Esophagus squamous epithelium (tissue), 5 donors: ENCODE results near the gene GRAMD4. TPM values are rescaled to one million over a fixed set of nuclear protein-coding genes. Genes with fewer than 3 reads are reported as not detected.

ENCODE experiments used
- DNase-seq: peaks from one replicate; lab custom pipeline; 2025; lab: John Stamatoyannopoulos, UW
- H3K27ac ChIP-seq, 4 donors: fragments of 200-600 bp; sonication (generic); one replicate each; pipeline ENCODE4 v1.5.1; 2016 to 2019; ENCODE audit warnings: mild to moderate bottlenecking in 1 of 4
- H3K27me3 ChIP-seq, 4 donors: fragments of 200-600 bp; sonication (generic); 1 replicate in 3 of 4; 2 replicates in 1 of 4; pipeline versions ENCODE4 v1.5.1 to v1.6.0; 2017 to 2021; ENCODE audit warnings: antibody characterized with exemption in 1 of 4
- H3K36me3 ChIP-seq, 3 donors: fragments of 200-600 bp; sonication (generic); one replicate each; pipeline ENCODE4 v1.5.1; 2016 to 2019
- H3K4me1 ChIP-seq, 3 donors: fragments of 200-600 bp; sonication (generic); one replicate each; pipeline ENCODE4 v1.5.1; 2017 to 2019
- H3K4me3 ChIP-seq, 4 donors: fragments of 200-600 bp; sonication (generic); 1 replicate in 3 of 4; 2 replicates in 1 of 4; pipeline ENCODE4 v1.5.1; 2016 to 2019; ENCODE audit warnings: mild to moderate bottlenecking in 2 of 4, moderate library complexity in 1 of 4
- H3K9me3 ChIP-seq, 3 donors: fragments of 200-600 bp; sonication (generic); one replicate each; pipeline ENCODE4 v1.5.1; 2016 to 2019
- CTCF ChIP-seq, 6 experiments: fragments of 450-650 bp in 4 of 6; fragments of 200-600 bp in 2 of 6; sonication (generic) in 2 of 6; IDR thresholded peaks; one replicate each; pipeline ENCODE4 v1.5.1; 2016 to 2019; ENCODE audit warnings: antibody characterized with exemption in 6 of 6, mild to moderate bottlenecking in 4 of 6, moderate library complexity in 4 of 6
- POLR2A ChIP-seq, 4 donors: fragments of 450-650 bp; IDR thresholded peaks; one replicate each; pipeline ENCODE4 v1.6.1; 2017; ENCODE audit warnings: antibody characterized with exemption in 4 of 4, mild to moderate bottlenecking in 4 of 4, moderate library complexity in 3 of 4
- WGBS, 2 donors: methylation state at CpG; one replicate each; pipeline ENCODE4 v1.1.5; 2018; 5-methylcytosine and 5-hydroxymethylcytosine counted together
- intact Hi-C: fragments of 100-400 bp; cut with DNase I; formaldehyde crosslinking; loops from one replicate; pipeline ENCODE4 v1.15.0; 2022
- total RNA-seq, 4 donors: library from RNA; depleted of rRNA; stranded (reverse); fragments of >200 nt; gene quantifications; one replicate each; pipeline ENCODE4 v1.1.0, GENCODE V29; 2016
- donor health status: DM: yes; HTN: yes; CAD: no.

GRAMD4 gene
- total RNA-seq, 4 donors from 2014 or later = 27.0 to 122 (median 33.3) TPM

- DNase-seq = no peak
- Histone ChIP-seq H3K9me3 (no peaks in the 10 kb centered on the region), H3K36me3 (peaks cover 4 to 37% (median 4%) of the 10 kb centered on the region in 3 donors), H3K27me3 (no peaks in the 10 kb centered on the region), H3K4me1 (peaks cover 32 to 88% (median 40%) of the 10 kb centered on the region in 3 donors), H3K4me3 (no peak overlapping the region), H3K27ac (peak overlapping the region in 2 of 4 donors; percentile 19 to 29)
- WGBS, 2 donors = 32 to 65% methylated on average over 15 to 20 of the region's 37 CpGs
- intact Hi-C loops = no loop called here
- TF ChIP-seq POLR2A (IDR thresholded peaks at IDR 0.05) = no peak
- TF ChIP-seq CTCF (IDR thresholded peaks at IDR 0.05) = no peak
These were observed 38.1 kb downstream of the GRAMD4 start for GRCh38 chr22:46657996-46658947.

GRCh38 chr22:46659059-46659790 lies 39.0 kb downstream of the GRAMD4 start:
- peaks cover 24 to 79% (median 34%) of the 10 kb centered on the region in 3 donors for H3K4me1 ChIP-seq
- no peaks in the 10 kb centered on the region for H3K9me3 ChIP-seq
- 96% methylated on average over 8 to 11 of the region's 14 CpGs for WGBS, 2 donors
- no peak for DNase-seq
- TF ChIP-seq CTCF (IDR thresholded peaks at IDR 0.05) (no peak), POLR2A (IDR thresholded peaks at IDR 0.05) (no peak)
- H3K36me3 ChIP-seq = peaks cover 5 to 47% (median 12%) of the 10 kb centered on the region in 3 donors
- no peaks in the 10 kb centered on the region for H3K27me3 ChIP-seq
- H3K27ac ChIP-seq = peak overlapping the region in 1 of 4 donors; percentile 79
- intact Hi-C loops = no loop called here
- no peak overlapping the region for H3K4me3 ChIP-seq

- TF ChIP-seq POLR2A (IDR thresholded peaks at IDR 0.05) (no peak), CTCF (IDR thresholded peaks at IDR 0.05) (no peak)
- Histone ChIP-seq H3K36me3 (peaks cover 10 to 52% (median 18%) of the 10 kb centered on the region in 3 donors), H3K9me3 (no peaks in the 10 kb centered on the region), H3K4me3 (no peak overlapping the region), H3K4me1 (peaks cover 22 to 73% (median 34%) of the 10 kb centered on the region in 3 donors), H3K27me3 (no peaks in the 10 kb centered on the region), H3K27ac (peak overlapping the region; percentile 63 to 83 (median 78))
- WGBS, 2 donors = 92 to 98% methylated on average over 8 to 11 of the region's 12 CpGs
- intact Hi-C loops = no loop called here
- no peak for DNase-seq
These were observed 39.6 kb downstream of the GRAMD4 start for GRCh38 chr22:46659791-46660186.

GRCh38 chr22:46660604-46661201 lies 40.5 kb downstream of the GRAMD4 start:
- 38 to 40% methylated on average over 8 to 11 of the region's 11 CpGs for WGBS, 2 donors

More at GRCh38 chr22:46660604-46661201, 40.5 kb downstream of the GRAMD4 start:
- Histone ChIP-seq H3K27ac (peak overlapping the region; percentile 63 to 83 (median 78)), H3K4me1 (peaks cover 21 to 64% (median 34%) of the 10 kb centered on the region in 3 donors), H3K36me3 (peaks cover 12 to 61% (median 21%) of the 10 kb centered on the region in 3 donors), H3K9me3 (no peaks in the 10 kb centered on the region), H3K27me3 (no peaks in the 10 kb centered on the region), H3K4me3 (no peak overlapping the region)
- intact Hi-C loops = no loop called here
- TF ChIP-seq CTCF (IDR thresholded peaks at IDR 0.05) = peak in 1 of 6 experiments; percentile 11
- no peak for TF ChIP-seq POLR2A (IDR thresholded peaks at IDR 0.05)
- no peak for DNase-seq
